Activated B cell treated with CpG ODN at 0.5 μM for 24 hours (primary cell): ENCODE data around the gene ASB10. TPM values are rescaled to one million over a fixed set of nuclear protein-coding genes. Genes with fewer than 3 reads are reported as not detected.

Source experiments
- ATAC-seq: fragments of 200-7000 bp; cut with Tn5 transposase; one replicate; pipeline ENCODE4 v1.10.0; 2021; ENCODE audit warnings: low read depth, mild to moderate bottlenecking, moderate library complexity
- CTCF ChIA-PET: fragments of 350-600 bp; sonication (Branson Sonifier 250); formaldehyde crosslinking; loops from one replicate; lab custom pipeline; 2021; ENCODE audit warnings: antibody characterized with exemption; lab: Charles Lee
- POLR2A ChIA-PET: fragments of 350-600 bp; sonication (Branson Sonifier 250); formaldehyde crosslinking; loops from one replicate; lab custom pipeline; 2021; ENCODE audit warnings: antibody characterized with exemption; lab: Charles Lee
- DNase-seq: peaks from one replicate; pipeline ENCODE4 v3.0.0; 2022
- H3K27ac Mint-ChIP-seq: one replicate; pipeline ENCODE4 v1.8.0; 2020; ENCODE audit warnings: mixed read lengths
- H3K27me3 Mint-ChIP-seq: one replicate; pipeline ENCODE4 v1.8.0; 2021; ENCODE audit warnings: mixed read lengths
- H3K36me3 Mint-ChIP-seq: one replicate; pipeline ENCODE4 v1.8.0; 2021; ENCODE audit warnings: low read depth, mixed read lengths
- H3K4me1 Mint-ChIP-seq: one replicate; pipeline ENCODE4 v1.8.0; 2021; ENCODE audit warnings: mixed read lengths
- H3K4me3 Mint-ChIP-seq: one replicate; pipeline ENCODE4 v1.8.0; 2020; ENCODE audit warnings: mild to moderate bottlenecking, mixed read lengths
- H3K9me3 Mint-ChIP-seq: one replicate; pipeline ENCODE4 v1.8.0; 2020; ENCODE audit warnings: mixed read lengths
- intact Hi-C: fragments of 100-400 bp; cut with micrococcal nuclease; formaldehyde crosslinking; loops from one replicate; pipeline ENCODE4 v1.15.1; 2024
- total RNA-seq: library from RNA; stranded (reverse); gene quantifications from 2 replicates; pipeline ENCODE4 v1.2.3, GENCODE V29; 2022
- TF ChIP-seq, protein P1 (sequence below): fragments of 200-600 bp; IDR thresholded peaks from one replicate; pipeline ENCODE4 v1.8.0; 2022; ENCODE audit warnings: antibody characterized with exemption, mild to moderate bottlenecking

Gene ASB10
- total RNA-seq, 1 donor from 2014 or later, result not detected

DNA sequence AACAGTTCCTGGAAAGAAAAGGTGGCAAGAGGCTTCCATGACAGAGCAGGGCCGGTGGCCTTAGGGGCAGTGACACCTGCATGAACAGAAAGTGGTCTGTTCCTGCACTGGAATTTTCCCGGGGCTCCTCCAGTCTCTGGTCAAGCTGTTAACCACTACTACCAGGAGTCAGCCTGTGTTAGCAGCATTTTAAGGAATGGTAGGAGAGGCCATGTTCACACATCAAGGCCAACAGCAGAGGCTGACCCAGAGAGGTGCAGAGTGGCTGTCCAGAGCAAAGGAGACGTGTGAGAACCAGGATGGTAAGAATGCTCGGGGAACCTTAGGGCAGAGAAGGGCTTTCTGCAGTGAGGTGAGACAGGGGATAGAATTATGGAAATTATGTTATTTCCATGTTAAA, 14.7 kb upstream of the ASB10 start:
- CTCF ChIA-PET, result no interaction called here
- H3K36me3 Mint-ChIP-seq, result no peaks in the 10 kb centered on the region
- no peaks in the 10 kb centered on the region for H3K4me1 Mint-ChIP-seq
- no peak overlapping the region for H3K4me3 Mint-ChIP-seq
- no peak for ATAC-seq
- TF ChIP-seq, protein P1, sequence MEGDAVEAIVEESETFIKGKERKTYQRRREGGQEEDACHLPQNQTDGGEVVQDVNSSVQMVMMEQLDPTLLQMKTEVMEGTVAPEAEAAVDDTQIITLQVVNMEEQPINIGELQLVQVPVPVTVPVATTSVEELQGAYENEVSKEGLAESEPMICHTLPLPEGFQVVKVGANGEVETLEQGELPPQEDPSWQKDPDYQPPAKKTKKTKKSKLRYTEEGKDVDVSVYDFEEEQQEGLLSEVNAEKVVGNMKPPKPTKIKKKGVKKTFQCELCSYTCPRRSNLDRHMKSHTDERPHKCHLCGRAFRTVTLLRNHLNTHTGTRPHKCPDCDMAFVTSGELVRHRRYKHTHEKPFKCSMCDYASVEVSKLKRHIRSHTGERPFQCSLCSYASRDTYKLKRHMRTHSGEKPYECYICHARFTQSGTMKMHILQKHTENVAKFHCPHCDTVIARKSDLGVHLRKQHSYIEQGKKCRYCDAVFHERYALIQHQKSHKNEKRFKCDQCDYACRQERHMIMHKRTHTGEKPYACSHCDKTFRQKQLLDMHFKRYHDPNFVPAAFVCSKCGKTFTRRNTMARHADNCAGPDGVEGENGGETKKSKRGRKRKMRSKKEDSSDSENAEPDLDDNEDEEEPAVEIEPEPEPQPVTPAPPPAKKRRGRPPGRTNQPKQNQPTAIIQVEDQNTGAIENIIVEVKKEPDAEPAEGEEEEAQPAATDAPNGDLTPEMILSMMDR, result no peak
- POLR2A ChIA-PET, result no interaction called here
- no peak for DNase-seq
- peaks cover 25% of the 10 kb centered on the region for H3K27me3 Mint-ChIP-seq
- H3K9me3 Mint-ChIP-seq, result no peaks in the 10 kb centered on the region
- no peak overlapping the region for H3K27ac Mint-ChIP-seq
- intact Hi-C loops, result no loop called here

DNA sequence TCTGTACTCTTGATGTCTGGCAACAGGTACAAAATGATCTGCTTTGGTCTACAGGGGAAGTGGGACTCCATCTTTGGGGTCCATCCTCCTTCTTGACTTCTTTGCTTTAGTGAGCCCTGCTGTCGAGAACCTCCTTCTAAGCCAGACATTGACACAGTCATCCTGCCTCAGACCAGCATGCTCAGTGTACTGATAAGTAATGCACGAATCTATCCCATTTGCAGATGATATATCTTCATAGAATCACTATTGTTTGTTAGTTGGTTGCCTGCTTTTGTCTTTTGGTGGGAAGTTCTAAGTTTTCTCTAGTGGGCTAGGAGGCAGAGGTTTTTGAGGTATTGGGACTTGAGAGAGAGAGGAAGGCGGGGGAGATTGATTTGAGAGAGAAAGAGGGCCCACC, 14.3 kb upstream of the ASB10 start:
- POLR2A ChIA-PET, result no interaction called here
- Mint-ChIP-seq H3K4me3 (no peak overlapping the region), H3K27ac (no peak overlapping the region), H3K36me3 (no peaks in the 10 kb centered on the region), H3K4me1 (no peaks in the 10 kb centered on the region), H3K27me3 (peaks cover 25% of the 10 kb centered on the region), H3K9me3 (no peaks in the 10 kb centered on the region)
- CTCF ChIA-PET, result no interaction called here
- DNase-seq (no peak), ATAC-seq (no peak)
- TF ChIP-seq, protein P1, result no peak
- intact Hi-C loops, result no loop called here

DNA sequence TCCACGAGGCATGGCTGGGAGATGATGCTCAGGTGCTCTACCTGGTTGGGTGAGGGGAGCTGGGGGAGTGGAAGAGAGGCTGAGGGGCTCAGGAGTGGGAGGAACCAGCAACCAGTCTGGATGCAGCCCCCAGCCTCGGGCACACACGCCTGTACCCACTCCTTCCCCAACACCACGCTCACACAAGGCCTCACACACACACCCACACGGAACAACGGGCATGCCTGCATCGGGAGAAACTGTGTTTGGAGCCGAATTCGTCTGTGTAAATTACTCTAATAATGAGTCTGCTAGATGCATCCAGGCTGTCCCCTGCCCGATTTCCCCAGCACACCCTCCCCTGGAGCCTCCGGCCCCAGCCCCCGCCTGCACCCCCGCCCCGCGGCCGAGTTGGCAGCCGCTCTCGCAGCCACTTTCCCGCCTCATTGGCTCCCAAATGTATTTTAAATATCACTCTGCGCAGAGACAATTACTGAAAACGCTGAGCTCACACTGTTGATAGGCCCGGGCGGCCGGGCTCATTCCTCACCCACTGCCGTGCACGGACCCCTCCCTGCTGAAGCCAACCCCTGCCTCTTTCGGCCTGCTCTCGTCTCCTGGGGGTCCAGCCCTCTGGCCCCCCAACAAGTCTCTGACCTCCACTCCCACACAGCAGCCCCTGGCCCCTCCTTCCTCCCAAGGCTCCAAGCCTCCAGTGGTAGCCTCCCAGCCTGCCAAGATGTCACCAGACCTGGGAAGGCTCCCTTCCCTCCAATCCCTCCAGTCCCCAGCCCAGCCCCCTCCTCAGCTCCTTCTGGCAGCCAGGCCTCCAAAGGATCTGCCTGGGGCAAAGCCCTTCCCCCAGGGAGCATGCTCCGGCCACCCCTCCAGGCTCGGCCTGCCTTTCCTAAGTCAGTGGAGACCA, 12.1 kb upstream of the ASB10 start:
- CTCF ChIA-PET, result no interaction called here
- intact Hi-C loops, result no loop called here
- no peaks in the 10 kb centered on the region for H3K4me1 Mint-ChIP-seq
- no peaks in the 10 kb centered on the region for H3K9me3 Mint-ChIP-seq
- H3K27ac Mint-ChIP-seq, result no peak overlapping the region
- DNase-seq, result no peak
- H3K4me3 Mint-ChIP-seq, result no peak overlapping the region
- ATAC-seq, result no peak
- peaks cover 13% of the 10 kb centered on the region for H3K27me3 Mint-ChIP-seq
- H3K36me3 Mint-ChIP-seq, result no peaks in the 10 kb centered on the region
- POLR2A ChIA-PET, result interaction anchor here (0.7 kb wide), 1 partner anchor 186 kb away, joined by 3 read pairs; no protein-coding TSS in a partner anchor
- TF ChIP-seq, protein P1, result no peak

DNA sequence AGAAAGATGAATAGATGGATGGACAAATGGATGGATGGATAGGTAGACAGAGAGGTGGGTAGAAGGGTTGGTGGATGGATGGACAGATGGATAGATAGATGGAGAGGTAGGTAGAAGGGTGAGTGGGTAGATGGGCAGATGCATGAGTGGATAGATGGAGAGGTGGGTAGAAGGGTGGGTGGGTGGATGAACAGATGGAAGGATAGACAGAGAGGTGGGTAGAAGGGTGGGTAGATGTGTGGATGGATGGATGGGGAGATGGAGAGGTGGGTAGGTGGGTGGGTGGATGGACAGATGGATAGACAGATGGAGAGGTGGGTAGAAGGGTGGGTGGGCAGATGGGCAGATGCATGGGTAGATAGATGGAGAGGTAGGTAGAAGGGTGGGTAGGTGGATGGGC, 10.9 kb upstream of the ASB10 start:
- DNase-seq (no peak), ATAC-seq (no peak)
- ChIA-PET CTCF (no interaction called here), POLR2A (no interaction called here)
- Mint-ChIP-seq H3K36me3 (no peaks in the 10 kb centered on the region), H3K4me1 (no peaks in the 10 kb centered on the region), H3K9me3 (no peaks in the 10 kb centered on the region), H3K27me3 (peaks cover 7% of the 10 kb centered on the region), H3K4me3 (no peak overlapping the region), H3K27ac (no peak overlapping the region)
- intact Hi-C loops, result no loop called here
- TF ChIP-seq, protein P1, result no peak

DNA sequence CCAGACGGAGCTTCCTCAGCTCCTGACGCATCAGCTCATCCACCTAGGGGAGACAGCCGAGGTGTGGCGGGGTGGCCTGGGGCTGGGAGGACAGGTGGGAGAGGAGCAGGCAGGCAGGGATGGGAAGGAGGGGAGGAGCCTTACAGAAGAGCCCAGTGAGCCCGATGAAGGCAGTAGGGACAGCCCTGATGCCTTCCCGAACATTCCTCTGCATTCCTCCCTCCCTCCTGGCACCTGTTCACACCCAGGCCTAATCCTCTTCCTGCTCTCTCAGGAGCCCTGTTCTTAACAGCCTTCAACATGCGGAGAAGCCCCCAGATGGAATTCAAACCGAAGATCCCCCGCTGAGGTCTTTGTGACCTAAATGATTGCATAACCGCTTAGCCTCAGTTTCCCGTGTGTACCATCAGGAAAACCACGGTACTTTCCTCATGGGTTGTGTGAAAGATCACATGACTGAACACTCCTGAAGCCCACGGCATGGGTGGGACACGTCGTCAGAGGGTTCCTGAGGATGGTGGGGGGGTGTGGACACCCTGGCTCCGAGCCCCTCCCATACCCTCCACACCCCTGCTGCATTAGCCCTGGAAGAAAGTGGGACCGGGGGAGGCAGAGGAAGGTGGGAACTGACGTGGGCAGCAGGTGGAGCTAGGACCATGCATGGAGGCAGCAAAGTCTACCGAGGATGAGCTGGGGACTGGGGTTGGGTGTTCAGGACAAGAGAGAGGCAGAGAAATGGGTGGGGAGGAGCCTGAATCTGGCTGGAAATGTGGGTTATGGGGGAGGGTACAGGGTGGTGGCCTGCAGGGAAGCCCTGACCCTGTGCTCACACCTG, 8.8 kb upstream of the ASB10 start:
- POLR2A ChIA-PET, result no interaction called here
- ATAC-seq (no peak), DNase-seq (no peak)
- Mint-ChIP-seq H3K4me1 (no peaks in the 10 kb centered on the region), H3K36me3 (no peaks in the 10 kb centered on the region), H3K27me3 (peaks cover 9% of the 10 kb centered on the region), H3K9me3 (no peaks in the 10 kb centered on the region), H3K4me3 (no peak overlapping the region), H3K27ac (no peak overlapping the region)
- intact Hi-C loops, result no loop called here
- TF ChIP-seq, protein P1, result no peak
- CTCF ChIA-PET, result no interaction called here
